Rectal smooth muscle tissue (tissue), 1 donor: ENCODE data around the gene AP2A1.

Experiments used
- H3K27ac ChIP-seq: one replicate; pipeline ENCODE4 v1.7.0; 2013; ENCODE audit warnings: low read depth, low read length, inconsistent platforms
- H3K27me3 ChIP-seq: one replicate; pipeline ENCODE4 v1.7.0; 2013; ENCODE audit warnings: low read length; ENCODE audit not compliant: control insufficient read depth, insufficient read depth
- H3K36me3 ChIP-seq: one replicate; pipeline ENCODE4 v1.7.0; 2013; ENCODE audit warnings: low read length; ENCODE audit not compliant: control insufficient read depth, insufficient read depth
- H3K4me1 ChIP-seq: one replicate; pipeline ENCODE4 v1.7.0; 2013; ENCODE audit warnings: low read length; ENCODE audit not compliant: control insufficient read depth, insufficient read depth
- H3K4me3 ChIP-seq: one replicate; pipeline ENCODE4 v1.7.0; 2013; ENCODE audit warnings: low read length
- H3K9ac ChIP-seq: one replicate; pipeline ENCODE4 v1.7.0; 2013; ENCODE audit warnings: low read length

The AP2A1 gene

GRCh38 chr19:49801966-49802661, 35.3 kb downstream of the AP2A1 start:
- Histone ChIP-seq H3K36me3 (peaks cover 14% of the 10 kb centered on the region), H3K4me1 (no peaks in the 10 kb centered on the region), H3K27ac (peak overlapping the region; percentile 70), H3K4me3 (peak overlapping the region; percentile 82), H3K9ac (peak overlapping the region; percentile 49), H3K27me3 (no peaks in the 10 kb centered on the region)

- Histone ChIP-seq H3K27ac (peak overlapping the region; percentile 70), H3K27me3 (no peaks in the 10 kb centered on the region), H3K4me3 (peak overlapping the region; percentile 54), H3K4me1 (no peaks in the 10 kb centered on the region), H3K9ac (no peak overlapping the region), H3K36me3 (peaks cover 14% of the 10 kb centered on the region)
Observed at GRCh38 chr19:49802836-49803528, 36.2 kb downstream of the AP2A1 start.

GRCh38 chr19:49803529-49803856, 36.7 kb downstream of the AP2A1 start:
- Histone ChIP-seq H3K4me1 (no peaks in the 10 kb centered on the region), H3K9ac (no peak overlapping the region), H3K36me3 (peaks cover 14% of the 10 kb centered on the region), H3K27me3 (no peaks in the 10 kb centered on the region), H3K4me3 (no peak overlapping the region), H3K27ac (no peak overlapping the region)

GRCh38 chr19:49805822-49806619, 39.2 kb downstream of the AP2A1 start:
- no peaks in the 10 kb centered on the region for H3K27me3 ChIP-seq
- H3K4me3 ChIP-seq: no peak overlapping the region
- no peak overlapping the region for H3K27ac ChIP-seq
- H3K36me3 ChIP-seq: no peaks in the 10 kb centered on the region
- H3K9ac ChIP-seq: no peak overlapping the region
- peaks cover 7% of the 10 kb centered on the region for H3K4me1 ChIP-seq

- H3K36me3 ChIP-seq: no peaks in the 10 kb centered on the region
- H3K4me1 ChIP-seq: peaks cover 7% of the 10 kb centered on the region
- H3K27me3 ChIP-seq: no peaks in the 10 kb centered on the region
- no peak overlapping the region for H3K4me3 ChIP-seq
- no peak overlapping the region for H3K27ac ChIP-seq
- no peak overlapping the region for H3K9ac ChIP-seq
Observed at GRCh38 chr19:49806620-49806959, 39.8 kb downstream of the AP2A1 start.

GRCh38 chr19:49807058-49807903, 40.5 kb downstream of the AP2A1 start:
- Histone ChIP-seq H3K36me3 (no peaks in the 10 kb centered on the region), H3K4me3 (no peak overlapping the region), H3K9ac (no peak overlapping the region), H3K27me3 (no peaks in the 10 kb centered on the region), H3K27ac (no peak overlapping the region), H3K4me1 (peaks cover 7% of the 10 kb centered on the region)

GRCh38 chr19:49807904-49808675, 41.3 kb downstream of the AP2A1 start:
- Histone ChIP-seq H3K27ac (peak overlapping the region; percentile 30), H3K9ac (no peak overlapping the region), H3K4me3 (peak overlapping the region; percentile 50), H3K4me1 (peaks cover 7% of the 10 kb centered on the region), H3K27me3 (no peaks in the 10 kb centered on the region), H3K36me3 (no peaks in the 10 kb centered on the region)

- H3K27ac ChIP-seq: peak overlapping the region; percentile 76
- H3K27me3 ChIP-seq: no peaks in the 10 kb centered on the region
- H3K4me3 ChIP-seq: peak overlapping the region; percentile 95
- H3K36me3 ChIP-seq: no peaks in the 10 kb centered on the region
- H3K4me1 ChIP-seq: peaks cover 7% of the 10 kb centered on the region
- H3K9ac ChIP-seq: peak overlapping the region; percentile 74
Observed at GRCh38 chr19:49808711-49809159, 41.9 kb downstream of the AP2A1 start.

- peak overlapping the region; percentile 74 for H3K9ac ChIP-seq
- H3K4me1 ChIP-seq: peaks cover 7% of the 10 kb centered on the region
- peak overlapping the region; percentile 95 for H3K4me3 ChIP-seq
- H3K27me3 ChIP-seq: no peaks in the 10 kb centered on the region
- H3K36me3 ChIP-seq: no peaks in the 10 kb centered on the region
- H3K27ac ChIP-seq: peak overlapping the region; percentile 76
Observed at GRCh38 chr19:49809160-49809940, 42.5 kb downstream of the AP2A1 start.

GRCh38 chr19:49809941-49810389, 43.2 kb downstream of the AP2A1 start:
- Histone ChIP-seq H3K27ac (peak overlapping the region; percentile 76), H3K27me3 (no peaks in the 10 kb centered on the region), H3K9ac (no peak overlapping the region), H3K36me3 (no peaks in the 10 kb centered on the region), H3K4me3 (peak overlapping the region; percentile 95), H3K4me1 (peaks cover 7% of the 10 kb centered on the region)

GRCh38 chr19:49811328-49811727, 44.5 kb downstream of the AP2A1 start:
- Histone ChIP-seq H3K9ac (no peak overlapping the region), H3K27ac (no peak overlapping the region), H3K4me1 (peaks cover 7% of the 10 kb centered on the region), H3K36me3 (no peaks in the 10 kb centered on the region), H3K4me3 (no peak overlapping the region), H3K27me3 (no peaks in the 10 kb centered on the region)
